ENCODE data around the gene APOC1. TPM values are rescaled to one million over a fixed set of nuclear protein-coding genes. Genes with fewer than 3 reads are reported as not detected.
A peak's percentile ranks its signal among the peaks of the same experiment; 100 is the strongest.

The APOC1 gene
- total RNA-seq, 1 donor from 2014 or later: 1.2 TPM

- peak; percentile 77 for ATAC-seq (ENCODE audit: low read depth)
- H3K4me1 Mint-ChIP-seq: peaks cover 34% of the 10 kb centered on the region
- TF ChIP-seq CTCF (IDR thresholded peaks at IDR 0.05): no peak
- intact Hi-C loops (cut with micrococcal nuclease): loop anchor here (1.0 to 5.0 kb wide), 12 partner anchors 45 to 678 kb away; partner anchors contain the start of genes BLOC1S3, CLASRP, CLPTM1 and MARK4
- H3K9me3 Mint-ChIP-seq: peaks cover 2% of the 10 kb centered on the region
- H3K27ac Mint-ChIP-seq: peak overlapping the region; percentile 87
- peak; percentile 98 for DNase-seq
- peaks cover 36% of the 10 kb centered on the region for H3K36me3 Mint-ChIP-seq (ENCODE audit: low read depth)
- no peaks in the 10 kb centered on the region for H3K27me3 Mint-ChIP-seq
- H3K4me3 Mint-ChIP-seq: peak overlapping the region; percentile 83
- ChIA-PET CTCF (no interaction called here), POLR2A (interaction anchor here (0.6 to 3.1 kb wide), 21 partner anchors 8 to 996 kb away, joined by 3 to 11 read pairs (median 3); partner anchors contain the start of genes BLOC1S3, CLASRP, CLPTM1 and TRAPPC6A)
These were observed 23.9 kb upstream of the APOC1 start for GRCh38 chr19:44890366-44891015.

- POLR2A ChIA-PET: interaction anchor here (0.6 to 3.1 kb wide), 12 partner anchors 17 to 826 kb away, joined by 3 to 11 read pairs (median 4); partner anchors contain the start of genes BLOC1S3, CLPTM1 and TRAPPC6A
- intact Hi-C loops (cut with micrococcal nuclease): loop anchor here (1.0 to 5.0 kb wide), 3 partner anchors 138 to 679 kb away; partner anchors contain the start of genes CLASRP and ZNF227
- peaks cover 2% of the 10 kb centered on the region for H3K9me3 Mint-ChIP-seq
- H3K27me3 Mint-ChIP-seq: no peaks in the 10 kb centered on the region
- peak within 1 kb of the TSS; percentile 87 for H3K4me3 Mint-ChIP-seq
- peaks cover 42% of the 10 kb centered on the region for H3K36me3 Mint-ChIP-seq (ENCODE audit: low read depth)
- CTCF ChIA-PET: no interaction called here
- peak; percentile 92 for DNase-seq
- ATAC-seq (ENCODE audit: low read depth): no peak
- peak within 1 kb of the TSS; percentile 87 for H3K27ac Mint-ChIP-seq
- no peak for TF ChIP-seq CTCF (IDR thresholded peaks at IDR 0.05)
- H3K4me1 Mint-ChIP-seq: peaks cover 34% of the 10 kb centered on the region
These were observed 23.2 kb upstream of the APOC1 start, which contains the start of gene TOMM40 for GRCh38 chr19:44891016-44891882. Gene TOMM40 (plus strand): TSS chr19:44891254. CDS start chr19:44891416, 162 bp downstream.

GRCh38 chr19:44892932-44893331 is 21.5 kb upstream of the APOC1 start:
- Mint-ChIP-seq H3K4me1 (peaks cover 34% of the 10 kb centered on the region), H3K9me3 (peaks cover 2% of the 10 kb centered on the region), H3K27ac (no peak overlapping the region), H3K27me3 (no peaks in the 10 kb centered on the region), H3K4me3 (peak overlapping the region; percentile 87), H3K36me3 (ENCODE audit: low read depth) (peaks cover 59% of the 10 kb centered on the region)
- DNase-seq (no peak), ATAC-seq (ENCODE audit: low read depth) (no peak)
- ChIA-PET CTCF (no interaction called here), POLR2A (interaction anchor here (0.5 to 3.1 kb wide), 2 partner anchors 62 to 65 kb away, joined by 11 to 14 read pairs; partner anchors contain the start of gene CLPTM1)
- no peak for TF ChIP-seq CTCF (IDR thresholded peaks at IDR 0.05)
- intact Hi-C loops (cut with micrococcal nuclease): loop anchor here (5.0 kb wide), 1 partner anchor 681 kb away; the partner anchor contains the start of gene ZNF227

- no peak for ATAC-seq (ENCODE audit: low read depth)
- POLR2A ChIA-PET: interaction anchor here (0.5 kb wide), 1 partner anchor 66 kb away, joined by 14 read pairs; no protein-coding TSS in a partner anchor
- CTCF ChIA-PET: no interaction called here
- intact Hi-C loops (cut with micrococcal nuclease): loop anchor here (5.0 kb wide), 1 partner anchor 681 kb away; the partner anchor contains the start of gene ZNF227
- no peak for DNase-seq
- no peak for TF ChIP-seq CTCF (IDR thresholded peaks at IDR 0.05)
- H3K9me3 Mint-ChIP-seq: peaks cover 2% of the 10 kb centered on the region
- H3K27me3 Mint-ChIP-seq: no peaks in the 10 kb centered on the region
- peak overlapping the region; percentile 87 for H3K4me3 Mint-ChIP-seq
- no peak overlapping the region for H3K27ac Mint-ChIP-seq
- H3K4me1 Mint-ChIP-seq: peaks cover 34% of the 10 kb centered on the region
- H3K36me3 Mint-ChIP-seq (ENCODE audit: low read depth): peaks cover 63% of the 10 kb centered on the region
These were observed 20.9 kb upstream of the APOC1 start for GRCh38 chr19:44893332-44894051.
